GM12878 (cell line): ENCODE data around the gene LDLRAP1. TPM values are rescaled to one million over a fixed set of nuclear protein-coding genes. Genes with fewer than 3 reads are reported as not detected.

Experiments
- ATAC-seq: fragments of 200-7000 bp; cut with Tn5 transposase; 3 replicates; pipeline ENCODE4 v1.9.1; 2020; ENCODE audit warnings: mild to moderate bottlenecking, moderate library complexity
- BruUV-seq: library from RNA; stranded (reverse); fragments of 400-500 nt; replicated peaks from 2 replicates; lab custom pipeline; 2021; lab: Mats Ljungman, UMichigan
- CTCF ChIA-PET: fragments of 300-600 bp; sonication (Branson Sonifier 250); formaldehyde crosslinking; extraction: SDS; loops from one replicate; lab custom pipeline; 2021; ENCODE audit warnings: inconsistent platforms; lab: Yijun Ruan, JAX
- POLR2A ChIA-PET: fragments of 350-600 bp; formaldehyde crosslinking; extraction: SDS; loops from one replicate; lab custom pipeline; 2021; ENCODE audit warnings: inconsistent platforms; lab: Charles Lee
- RAD21 ChIA-PET: fragments of 300-600 bp; sonication (Branson Sonifier 250); formaldehyde crosslinking; loops from one replicate; lab custom pipeline; 2023; ENCODE audit warnings: antibody characterized with exemption; ENCODE audit not compliant: unreplicated experiment; lab: Charles Lee
- SMC1A ChIA-PET: fragments of 300-600 bp; sonication (Branson Sonifier 250); formaldehyde crosslinking; loops from one replicate; lab custom pipeline; 2023; ENCODE audit not compliant: unreplicated experiment, uncharacterized antibody; lab: Charles Lee
- DNase-seq: peaks from one replicate; pipeline ENCODE4 v3.0.0-alpha.2; 2011; ENCODE audit warnings: low read depth, low spot score
- FAIRE-seq: peaks from 3 replicates; lab custom pipeline; 2011; peaks lifted over from hg19 to GRCh38; lab: Jason Lieb, UNC
- H2AFZ ChIP-seq: 2 replicates; pipeline ENCODE4 v1.6.0; 2011; ENCODE audit warnings: low read depth, low read length, control low read depth; ENCODE audit not compliant: control insufficient read depth
- H3K27ac ChIP-seq: 2 replicates; pipeline ENCODE4 v1.5.1; 2011; ENCODE audit warnings: control low read depth; ENCODE audit not compliant: control insufficient read depth, insufficient read depth
- H3K27me3 ChIP-seq, 2 experiments: replicated peaks in 1 of 2; 2 replicates each; pipeline versions ENCODE4 v1.6.0 to v1.6.1; 2011; ENCODE audit warnings: low read length in 1 of 2; ENCODE audit not compliant: control insufficient read depth in 2 of 2, insufficient read depth in 2 of 2
- H3K36me3 ChIP-seq, 2 experiments: 2 replicates each; pipeline ENCODE4 v1.5.1; 2011; ENCODE audit warnings: low read length in 1 of 2; ENCODE audit not compliant: control insufficient read depth in 2 of 2, insufficient read depth in 2 of 2
- H3K4me1 ChIP-seq: 2 replicates; pipeline ENCODE4 v1.6.1; 2011; ENCODE audit warnings: mild to moderate bottlenecking, low read length, moderate library complexity, mixed read lengths; ENCODE audit not compliant: control insufficient read depth, insufficient read depth
- H3K4me2 ChIP-seq: 2 replicates; pipeline ENCODE4 v1.6.0; 2011; ENCODE audit warnings: control low read depth; ENCODE audit not compliant: control insufficient read depth, insufficient read depth
- H3K4me3 ChIP-seq: fragments of 200-600 bp; sonication (generic); 2 replicates; pipeline ENCODE4 v1.5.1; 2016
- H3K79me2 ChIP-seq: 2 replicates; pipeline ENCODE4 v1.6.0; 2011; ENCODE audit warnings: low read length; ENCODE audit not compliant: control insufficient read depth, insufficient read depth
- H3K9ac ChIP-seq: 2 replicates; pipeline ENCODE4 v1.8.0; 2011; ENCODE audit warnings: low read length, control low read depth, mixed read lengths; ENCODE audit not compliant: control insufficient read depth, insufficient read depth
- H3K9me3 ChIP-seq: replicated peaks from 3 replicates; pipeline ENCODE4 v1.5.1; 2011; ENCODE audit warnings: mild to moderate bottlenecking, low read length; ENCODE audit not compliant: control insufficient read depth, insufficient read depth
- H4K20me1 ChIP-seq: 2 replicates; pipeline ENCODE4 v1.6.0; 2011; ENCODE audit not compliant: control insufficient read depth, insufficient read depth
- ATF7 ChIP-seq: fragments of 450-650 bp; IDR thresholded peaks from 2 replicates; pipeline ENCODE4 v1.6.1; 2016; ENCODE audit warnings: low read depth, mild to moderate bottlenecking
- JUND ChIP-seq: IDR thresholded peaks from 2 replicates; pipeline ENCODE4 v1.6.1; 2012; ENCODE audit warnings: low read depth, mild to moderate bottlenecking, low read length, improper control_type of control experiment, moderate library complexity
- MEF2A ChIP-seq: IDR thresholded peaks from 2 replicates; pipeline ENCODE4 v1.6.1; 2011; ENCODE audit warnings: low read depth, mild to moderate bottlenecking, low read length, moderate library complexity; ENCODE audit not compliant: insufficient read depth
- MTA3 ChIP-seq: IDR thresholded peaks from 2 replicates; pipeline ENCODE4 v1.6.1; 2012; ENCODE audit warnings: low read length, inconsistent platforms, borderline replicate concordance
- NFIC ChIP-seq: IDR thresholded peaks from 2 replicates; pipeline ENCODE4 v1.6.1; 2012; ENCODE audit warnings: low read depth, mild to moderate bottlenecking, inconsistent platforms, low read length, moderate library complexity
- POLR2AphosphoS5 ChIP-seq: IDR thresholded peaks from 2 replicates; pipeline ENCODE4 v1.6.1; 2011; ENCODE audit warnings: mild to moderate bottlenecking, low read length, inconsistent platforms
- POU2F2 ChIP-seq: IDR thresholded peaks from 3 replicates; pipeline ENCODE4 v1.6.1; 2011; ENCODE audit warnings: low read depth, mild to moderate bottlenecking, low read length, borderline replicate concordance
- RAD51 ChIP-seq: fragments of 450-650 bp; IDR thresholded peaks from 2 replicates; pipeline ENCODE4 v1.6.1; 2016; ENCODE audit warnings: moderate library complexity, mild to moderate bottlenecking, inconsistent platforms
- SUPT20H ChIP-seq: IDR thresholded peaks from 2 replicates; pipeline ENCODE4 v1.6.1; 2011; ENCODE audit warnings: low read depth, mild to moderate bottlenecking, low read length, moderate library complexity, borderline replicate concordance; ENCODE audit not compliant: control insufficient read depth
- TCF12 ChIP-seq: IDR thresholded peaks from 2 replicates; pipeline ENCODE4 v1.6.1; 2011; ENCODE audit warnings: low read depth, mild to moderate bottlenecking, low read length
- WRNIP1 ChIP-seq: IDR thresholded peaks from 2 replicates; pipeline ENCODE4 v1.6.1; 2011; ENCODE audit warnings: low read depth, low read length, improper control_type of control experiment, borderline replicate concordance
- ZBTB11 ChIP-seq: fragments of 450-650 bp; formaldehyde crosslinking; IDR thresholded peaks from 2 replicates; pipeline ENCODE4 v1.5.0; 2022; ENCODE audit warnings: mild to moderate bottlenecking, missing genetic modification characterization
- ZNF207 ChIP-seq: fragments of 450-650 bp; IDR thresholded peaks from 2 replicates; pipeline ENCODE4 v1.6.1; 2014; ENCODE audit warnings: antibody characterized with exemption, mild to moderate bottlenecking, borderline replicate concordance
- ZNF274 ChIP-seq: IDR thresholded peaks from one replicate; pipeline ENCODE4 v1.8.0; 2011; ENCODE audit not compliant: insufficient read length, insufficient read depth
- WGBS: methylation state at CpG from one replicate; pipeline ENCODE4 v1.1.6; 2016; ENCODE audit warnings: low lambda C conversion rate; ENCODE audit not compliant: insufficient replicate concordance, insufficient coverage; ENCODE audit errors: missing lambda C conversion rate; 5-methylcytosine and 5-hydroxymethylcytosine counted together
- in situ Hi-C: fragments of 300-500 bp; cut with MboI; formaldehyde crosslinking; loops from 9 replicates; pipeline ENCODE4 v1.14.3; 2018; ENCODE audit warnings: mixed read lengths
- intact Hi-C: fragments of 100-400 bp; cut with micrococcal nuclease; formaldehyde crosslinking; loops from one replicate; pipeline ENCODE4 v1.14.2; 2022; ENCODE audit not compliant: unreplicated experiment
- polyA plus RNA-seq, 11 experiments: library from polyadenylated mRNA; depleted of rRNA in 4 of 11; unstranded in 6 of 11; stranded (reverse) in 5 of 11; fragments of >200 nt; fragmentation: Nextera tagmentation in 4 of 11; fragmentation: Illumina TruSeq in 1 of 11; extraction: Ambion mirVana in 4 of 11; extraction: Trizol in 1 of 11; gene quantifications; 1 replicate in 1 of 11; 2 replicates in 10 of 11; pipeline versions ENCODE4 v1.2.1 to v1.2.3, GENCODE V29; 2011 to 2016; ENCODE audit warnings: inconsistent platforms in 2 of 11, missing spikeins in 2 of 11, low read depth in 1 of 11
- total RNA-seq, 4 experiments: library from RNA; depleted of rRNA in 3 of 4; stranded (reverse); fragments of >200 nt in 3 of 4; fragmentation: Illumina TruSeq in 1 of 4; extraction: Trizol in 1 of 4; gene quantifications; 2 replicates each; pipeline versions ENCODE4 v1.2.1 to v1.2.3, GENCODE V29; 2013 to 2021

LDLRAP1 gene
- total and polyA plus RNA-seq, 10 of the 15 experiments (the other 5 are each of a cell fraction or from before 2014, with no cell fraction given): 0.43 to 37.6 (median 22.0) TPM

DNA sequence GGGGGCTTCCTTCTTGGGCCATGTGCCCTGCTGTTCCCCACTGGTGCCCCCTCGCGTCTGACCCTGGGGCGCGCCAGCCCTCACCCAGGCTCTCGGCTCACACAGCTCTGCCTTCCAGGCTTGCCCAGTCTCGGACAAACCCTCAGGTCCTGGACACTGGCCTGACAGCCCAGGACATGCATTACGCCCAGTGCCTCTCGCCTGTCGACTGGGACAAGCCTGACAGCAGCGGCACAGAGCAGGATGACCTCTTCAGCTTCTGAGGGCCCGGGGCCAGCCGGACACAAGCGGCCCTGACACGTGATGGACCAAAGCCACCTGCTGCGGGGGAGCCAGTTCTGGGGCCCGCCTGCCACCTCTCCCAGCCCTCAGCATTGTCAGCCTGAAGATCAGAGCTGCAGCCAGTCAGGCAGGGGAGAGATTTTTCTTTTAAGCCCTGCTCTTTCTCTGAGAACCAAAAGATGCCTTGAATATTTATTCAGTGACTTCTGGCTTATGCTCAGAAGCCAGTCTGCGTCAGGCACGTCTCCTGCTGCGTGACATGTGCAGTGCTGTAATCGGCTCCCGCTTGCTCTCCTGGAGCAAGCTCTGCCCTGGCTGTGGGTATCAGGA lies 23.4 kb downstream of the LDLRAP1 start:
- Histone ChIP-seq H3K9me3 (no peaks in the 10 kb centered on the region), H3K27ac (no peak overlapping the region), H3K4me1 (peaks cover 13% of the 10 kb centered on the region), H3K27me3 (no peaks in the 10 kb centered on the region), H3K4me3 (no peak overlapping the region), H2AFZ (no peak overlapping the region), H3K79me2 (no peaks in the 10 kb centered on the region), H4K20me1 (no peaks in the 10 kb centered on the region; the same call in 1 of the 2 replicates), H3K4me2 (no peak overlapping the region), H3K36me3 (peaks cover 0 to 14% of the 10 kb centered on the region in 2 experiments; a peak in 2 of 4 replicates), H3K9ac (no peak overlapping the region)
- ChIA-PET POLR2A (interaction anchor here (1.2 kb wide), 1 partner anchor 17 kb away, joined by 3 read pairs; no protein-coding TSS in a partner anchor), CTCF (interaction anchor here (1.2 kb wide), 1 partner anchor 13 kb away, joined by 4 read pairs; no protein-coding TSS in a partner anchor), SMC1A (interaction anchor here (1.5 kb wide), 1 partner anchor 11 kb away, joined by 4 read pairs; no protein-coding TSS in a partner anchor), RAD21 (no interaction called here)
- no peak for TF ChIP-seq JUND
- TF ChIP-seq MTA3: no peak
- no peak for TF ChIP-seq POU2F2
- TF ChIP-seq RAD51: no peak
- TF ChIP-seq POLR2AphosphoS5: no peak
- TF ChIP-seq ZNF207: no peak
- no peak for TF ChIP-seq ZNF274
- no peak for TF ChIP-seq ATF7
- TF ChIP-seq TCF12: no peak
- TF ChIP-seq NFIC: no peak
- no peak for TF ChIP-seq ZBTB11 (CRISPR knock-in tag)
- TF ChIP-seq WRNIP1: no peak
- TF ChIP-seq MEF2A: no peak
- no peak for TF ChIP-seq SUPT20H
- no TSS peak for BruUV-seq
- FAIRE-seq: no peak
- 91% methylated on average over 21 of the region's 21 CpGs for WGBS
- in situ Hi-C loops (no loop called here), intact Hi-C loops (no loop called here)
- no peak for DNase-seq
- no peak for ATAC-seq
